Endodermal cell (in vitro differentiated cells): ENCODE results near the gene S1PR2. TPM values are rescaled to one million over a fixed set of nuclear protein-coding genes. Genes with fewer than 3 reads are reported as not detected.

Source experiments
- DNase-seq: peaks from one replicate; pipeline ENCODE4 v3.0.0-alpha.2; 2017
- H3K27ac ChIP-seq: 2 replicates; pipeline ENCODE4 v1.5.1; 2013; ENCODE audit warnings: mild to moderate bottlenecking, low read depth, low read length, moderate library complexity
- H3K27me3 ChIP-seq: 2 replicates; pipeline ENCODE4 v1.6.1; 2013; ENCODE audit warnings: mild to moderate bottlenecking, low read length, moderate library complexity; ENCODE audit not compliant: insufficient read depth, control insufficient read depth, poor library complexity, severe bottlenecking
- H3K36me3 ChIP-seq: 2 replicates; pipeline ENCODE4 v1.7.0; 2013; ENCODE audit warnings: mild to moderate bottlenecking, low read length, moderate library complexity; ENCODE audit not compliant: control insufficient read depth, insufficient read depth
- H3K4me1 ChIP-seq: one replicate; pipeline ENCODE4 v1.7.0; 2013; ENCODE audit warnings: low read length; ENCODE audit not compliant: control insufficient read depth, insufficient read depth
- H3K4me3 ChIP-seq: 2 replicates; pipeline ENCODE4 v1.5.1; 2013; ENCODE audit warnings: mild to moderate bottlenecking, low read length, moderate library complexity
- H3K9ac ChIP-seq: 2 replicates; pipeline ENCODE4 v1.6.1; 2013; ENCODE audit warnings: mild to moderate bottlenecking, low read length, moderate library complexity; ENCODE audit not compliant: poor library complexity, severe bottlenecking; ENCODE audit errors: extremely low read depth
- H3K9me3 ChIP-seq: 2 replicates; pipeline ENCODE4 v1.6.1; 2013; ENCODE audit warnings: mild to moderate bottlenecking, low read length, moderate library complexity; ENCODE audit not compliant: control insufficient read depth
- H3K27ac Mint-ChIP-seq: 2 replicates; pipeline ENCODE4 v1.8.0; 2020; ENCODE audit warnings: mixed read lengths
- H3K27me3 Mint-ChIP-seq: 2 replicates; pipeline ENCODE4 v1.8.0; 2021; ENCODE audit warnings: mild to moderate bottlenecking, mixed read lengths; ENCODE audit not compliant: insufficient read depth
- H3K36me3 Mint-ChIP-seq: 2 replicates; pipeline ENCODE4 v1.8.0; 2020; ENCODE audit warnings: low read depth, mixed read lengths
- H3K4me1 Mint-ChIP-seq: 2 replicates; pipeline ENCODE4 v1.8.0; 2020; ENCODE audit warnings: mixed read lengths
- H3K4me3 Mint-ChIP-seq: 2 replicates; pipeline ENCODE4 v1.8.0; 2020; ENCODE audit warnings: mild to moderate bottlenecking, moderate library complexity, mixed read lengths
- H3K9me3 Mint-ChIP-seq: 2 replicates; pipeline ENCODE4 v1.8.0; 2020; ENCODE audit warnings: mild to moderate bottlenecking, mixed read lengths
- CTCF ChIP-seq: fragments of 200-600 bp; sonication (generic); conservative IDR thresholded peaks from 2 replicates; pipeline ENCODE4 v1.5.0; 2021; ENCODE audit warnings: antibody characterized with exemption, mild to moderate bottlenecking
- WGBS, 2 experiments: methylation state at CpG; one replicate each; pipeline versions ENCODE4 v1.1.5 to v1.1.7; 2013; ENCODE audit warnings: missing lambda C conversion rate in 2 of 2, mixed read lengths in 1 of 2; ENCODE audit not compliant: insufficient coverage in 1 of 2, insufficient read length in 1 of 2; 5-methylcytosine and 5-hydroxymethylcytosine counted together
- total RNA-seq, 2 donors: library from RNA; stranded (reverse); fragmentation: NEBNext Ultra II Directional in 1 of 2; extraction: Animal tissue kit (Norgen Biotek cat#: 25700) in 1 of 2; gene quantifications; 2 replicates in 1 of 2; 3 replicates in 1 of 2; pipeline ENCODE4 v1.2.1, GENCODE V29; 2021

S1PR2 gene
- total RNA-seq, 2 donors from 2014 or later = 11.0 to 16.4 TPM

DNA sequence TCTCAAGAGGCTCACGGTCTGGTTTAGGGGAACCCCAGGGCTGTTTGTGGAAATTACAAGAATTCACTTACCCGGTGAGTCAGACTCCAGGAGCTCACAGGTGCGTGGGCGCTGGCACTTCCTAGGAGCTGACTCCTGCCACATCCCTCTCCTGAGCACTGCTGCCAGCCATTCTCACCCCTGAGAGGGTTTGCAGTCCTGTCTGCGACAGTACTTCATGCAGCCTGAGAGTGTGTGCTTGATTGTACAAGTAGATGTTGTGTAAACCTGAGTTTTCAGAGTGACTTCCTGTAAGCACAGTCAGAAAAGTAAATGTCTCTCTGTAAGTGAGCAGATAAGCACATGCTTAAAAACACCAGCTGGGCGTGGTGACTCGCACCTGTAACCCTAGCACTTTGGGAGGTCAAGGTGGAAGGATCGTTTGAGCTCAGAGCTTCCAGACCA lies 29.0 kb upstream of the S1PR2 start:
- H3K4me1 Mint-ChIP-seq = no peaks in the 10 kb centered on the region
- peaks cover 33% of the 10 kb centered on the region for H3K36me3 Mint-ChIP-seq
- no peak overlapping the region for H3K4me3 Mint-ChIP-seq
- H3K9me3 Mint-ChIP-seq = no peaks in the 10 kb centered on the region
- no peak for TF ChIP-seq CTCF
- no peaks in the 10 kb centered on the region for H3K27me3 ChIP-seq
- DNase-seq = no peak
- H3K27ac ChIP-seq = no peak overlapping the region
- no peak overlapping the region for H3K27ac Mint-ChIP-seq
- H3K4me1 ChIP-seq = no peaks in the 10 kb centered on the region
- H3K27me3 Mint-ChIP-seq = no peaks in the 10 kb centered on the region
- H3K9ac ChIP-seq = no peak overlapping the region
- peaks cover 32% of the 10 kb centered on the region for H3K36me3 ChIP-seq
- WGBS, 2 experiments = 93 to 94% methylated on average over 6 to 8 of the region's 8 CpGs
- H3K4me3 ChIP-seq = no peak overlapping the region
- no peaks in the 10 kb centered on the region for H3K9me3 ChIP-seq

- Mint-ChIP-seq H3K4me3 (no peak overlapping the region), H3K27ac (no peak overlapping the region), H3K9me3 (no peaks in the 10 kb centered on the region), H3K4me1 (no peaks in the 10 kb centered on the region), H3K36me3 (peaks cover 42% of the 10 kb centered on the region), H3K27me3 (no peaks in the 10 kb centered on the region)
- Histone ChIP-seq H3K4me3 (no peak overlapping the region), H3K27me3 (no peaks in the 10 kb centered on the region), H3K9me3 (no peaks in the 10 kb centered on the region), H3K4me1 (no peaks in the 10 kb centered on the region), H3K9ac (no peak overlapping the region), H3K36me3 (peaks cover 39% of the 10 kb centered on the region), H3K27ac (no peak overlapping the region)
- DNase-seq = peak; percentile 98
- peak; percentile 82 for TF ChIP-seq CTCF
- 62 to 71% methylated on average over 7 to 32 of the region's 32 CpGs for WGBS, 2 experiments
These were observed 28.2 kb upstream of the S1PR2 start for GRCh38 chr19:10259162-10259905.

DNA sequence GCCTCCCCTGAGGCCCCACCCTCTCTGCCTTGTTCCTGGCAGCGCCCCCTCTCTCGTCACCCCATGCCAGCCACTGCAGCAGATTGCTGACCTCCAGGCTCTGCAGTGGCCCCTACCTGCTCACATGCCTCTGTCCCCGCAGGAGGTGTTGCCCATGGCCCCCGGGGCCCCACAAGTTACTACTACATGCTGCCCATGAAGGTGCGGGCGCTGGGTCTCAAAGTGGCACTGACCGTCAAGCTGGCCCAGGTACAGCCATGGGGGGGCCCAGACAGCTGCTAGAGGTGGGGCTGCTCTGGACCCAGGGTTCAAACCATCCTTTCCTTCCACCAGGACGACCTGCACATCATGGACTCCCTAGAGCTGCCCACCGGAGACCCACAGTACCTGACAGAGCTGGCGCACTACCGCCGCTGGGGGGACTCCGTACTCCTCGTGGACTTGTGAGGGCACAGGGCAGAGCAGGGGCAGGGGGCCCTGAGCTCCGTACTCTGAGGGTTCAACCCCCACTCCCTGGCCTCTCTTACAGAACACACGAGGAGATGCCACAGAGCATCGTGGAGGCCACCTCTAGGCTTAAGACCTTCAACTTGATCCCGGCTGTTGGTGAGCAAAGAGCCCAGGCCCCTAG lies 27.1 kb upstream of the S1PR2 start:
- H3K4me3 Mint-ChIP-seq = no peak overlapping the region
- no peak overlapping the region for H3K27ac Mint-ChIP-seq
- H3K36me3 ChIP-seq = peaks cover 45% of the 10 kb centered on the region
- no peaks in the 10 kb centered on the region for H3K27me3 ChIP-seq
- H3K4me1 ChIP-seq = no peaks in the 10 kb centered on the region
- peaks cover 49% of the 10 kb centered on the region for H3K36me3 Mint-ChIP-seq
- TF ChIP-seq CTCF = no peak
- 94 to 98% methylated on average over 8 to 18 of the region's 18 CpGs for WGBS, 2 experiments
- no peaks in the 10 kb centered on the region for H3K9me3 ChIP-seq
- no peaks in the 10 kb centered on the region for H3K4me1 Mint-ChIP-seq
- no peak overlapping the region for H3K9ac ChIP-seq
- no peak for DNase-seq
- no peaks in the 10 kb centered on the region for H3K27me3 Mint-ChIP-seq
- H3K27ac ChIP-seq = no peak overlapping the region
- no peak overlapping the region for H3K4me3 ChIP-seq
- H3K9me3 Mint-ChIP-seq = no peaks in the 10 kb centered on the region
